Measurements from ENCODE around the gene CYP19A1.

The CYP19A1 gene

GRCh38 chr15:51338496-51338895, at the start of gene CYP19A1:
CYP19A1 (minus strand) TSS chr15:51338596; CDS start chr15:51242912, 95,684 bp downstream.
- DNase-seq (ENCODE audit: low read depth in 3 of 3) = no peak

- no peak for DNase-seq (ENCODE audit: low read depth in 3 of 3)
These were observed 49.3 kb upstream of the CYP19A1 start for GRCh38 chr15:51387699-51388041.

GRCh38 chr15:51386960-51387698, 48.7 kb upstream of the CYP19A1 start:
- DNase-seq (ENCODE audit: low read depth in 3 of 3) = no peak

- no peak for DNase-seq (ENCODE audit: low read depth in 3 of 3)
These were observed 48.1 kb upstream of the CYP19A1 start for GRCh38 chr15:51386486-51386885.

GRCh38 chr15:51386029-51386428, 47.6 kb upstream of the CYP19A1 start:
- no peak for DNase-seq (ENCODE audit: low read depth in 3 of 3)

GRCh38 chr15:51382787-51383186, 44.4 kb upstream of the CYP19A1 start:
- no peak for DNase-seq (ENCODE audit: low read depth in 3 of 3)

GRCh38 chr15:51380999-51381806, 42.8 kb upstream of the CYP19A1 start:
- DNase-seq (ENCODE audit: low read depth in 3 of 3) = peak in 1 of 3 experiments; percentile 22

- no peak for DNase-seq (ENCODE audit: low read depth in 3 of 3)
These were observed 41.0 kb upstream of the CYP19A1 start for GRCh38 chr15:51379390-51379789.

- no peak for DNase-seq (ENCODE audit: low read depth in 3 of 3)
These were observed 40.0 kb upstream of the CYP19A1 start for GRCh38 chr15:51378406-51378805.

- no peak for DNase-seq (ENCODE audit: low read depth in 3 of 3)
These were observed 38.8 kb upstream of the CYP19A1 start for GRCh38 chr15:51377038-51377786.

GRCh38 chr15:51375966-51376640, 37.7 kb upstream of the CYP19A1 start:
- no peak for DNase-seq (ENCODE audit: low read depth in 3 of 3)

GRCh38 chr15:51374131-51374530, 35.7 kb upstream of the CYP19A1 start:
- DNase-seq (ENCODE audit: low read depth in 3 of 3) = no peak

- no peak for DNase-seq (ENCODE audit: low read depth in 3 of 3)
These were observed 32.9 kb upstream of the CYP19A1 start for GRCh38 chr15:51371266-51371665.

- no peak for DNase-seq (ENCODE audit: low read depth in 3 of 3)
These were observed 31.0 kb upstream of the CYP19A1 start for GRCh38 chr15:51369451-51369761.

- no peak for DNase-seq (ENCODE audit: low read depth in 3 of 3)
These were observed 30.5 kb upstream of the CYP19A1 start for GRCh38 chr15:51368751-51369450.

- DNase-seq (ENCODE audit: low read depth in 3 of 3) = no peak
These were observed 29.9 kb upstream of the CYP19A1 start for GRCh38 chr15:51368307-51368706.

- no peak for DNase-seq (ENCODE audit: low read depth in 3 of 3)
These were observed 29.1 kb upstream of the CYP19A1 start for GRCh38 chr15:51367322-51367976.

GRCh38 chr15:51366920-51367319, 28.5 kb upstream of the CYP19A1 start:
- no peak for DNase-seq (ENCODE audit: low read depth in 3 of 3)

GRCh38 chr15:51366071-51366470, 27.7 kb upstream of the CYP19A1 start:
- DNase-seq (ENCODE audit: low read depth in 3 of 3) = no peak

- no peak for DNase-seq (ENCODE audit: low read depth in 3 of 3)
These were observed 27.0 kb upstream of the CYP19A1 start for GRCh38 chr15:51365417-51365816.

GRCh38 chr15:51363383-51363782, 25.0 kb upstream of the CYP19A1 start:
- no peak for DNase-seq (ENCODE audit: low read depth in 3 of 3)
